Activated CD8-positive, alpha-beta memory T cell treated with anti-CD3 and anti-CD28 coated beads, Interleukin-2, amount 50 U/mL, for 1 hour (primary cell): Measurements from ENCODE around the gene BLACAT1.
"Not testable (repeated sequence)": the region's sequence is repeated elsewhere in the genome, so short reads cannot be mapped to it uniquely, and the experiment has no call there.

Experiments used
- DNase-seq: peaks from one replicate; pipeline ENCODE4 v3.0.0-alpha.2; 2020; ENCODE audit errors: extremely low read depth

Gene BLACAT1

DNA sequence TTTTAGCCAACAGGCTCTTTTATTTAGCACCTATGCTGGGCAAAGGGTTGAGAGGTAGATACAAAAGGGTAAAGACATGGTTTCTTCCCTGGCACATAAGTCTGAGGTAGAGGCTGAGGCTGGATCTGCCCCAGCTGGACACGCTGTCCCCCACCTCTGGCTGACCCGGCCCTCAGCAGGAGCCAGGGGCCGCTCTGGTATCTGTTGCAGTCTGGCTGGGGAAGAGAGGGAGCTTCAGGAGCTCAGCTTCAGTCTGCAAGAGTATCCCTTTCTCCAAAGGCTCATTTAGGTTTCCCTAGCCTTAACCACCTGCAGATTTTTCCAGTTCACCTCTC lies 14.2 kb downstream of the BLACAT1 start:
- no peak for DNase-seq

- DNase-seq, result no peak
Observed at GRCh38 chr1:205441318-205441633, 14.6 kb downstream of the BLACAT1 start.

- DNase-seq, result peak; percentile 57
Observed at GRCh38 chr1:205440476-205441317, 15.1 kb downstream of the BLACAT1 start.

DNA sequence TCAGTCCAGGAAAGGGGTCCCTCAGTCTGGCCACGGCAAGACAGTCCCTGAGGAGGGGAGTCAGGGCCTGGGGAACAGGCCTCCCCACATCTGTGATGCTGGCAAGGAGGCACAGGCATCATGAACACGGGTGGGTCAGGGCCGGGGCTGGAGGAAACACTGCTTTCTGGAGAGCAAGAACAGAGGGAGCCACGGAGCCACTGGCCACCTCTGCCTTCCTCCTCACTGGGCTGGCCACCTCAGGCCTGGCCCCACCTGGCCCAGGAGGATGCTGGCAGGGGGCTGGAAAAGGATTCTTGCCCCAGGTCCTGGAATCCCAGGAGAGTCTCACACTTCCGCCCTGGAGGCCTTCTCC lies 15.7 kb downstream of the BLACAT1 start:
- DNase-seq, result no peak

- DNase-seq, result no peak
Observed at GRCh38 chr1:205438213-205439158, 17.4 kb downstream of the BLACAT1 start.

- no peak for DNase-seq
Observed at GRCh38 chr1:205437570-205437969, 18.3 kb downstream of the BLACAT1 start.

- no peak for DNase-seq
Observed at GRCh38 chr1:205436776-205437410, 19.0 kb downstream of the BLACAT1 start.

- DNase-seq, result no peak
Observed at GRCh38 chr1:205435578-205436573, 20.0 kb downstream of the BLACAT1 start.

DNA sequence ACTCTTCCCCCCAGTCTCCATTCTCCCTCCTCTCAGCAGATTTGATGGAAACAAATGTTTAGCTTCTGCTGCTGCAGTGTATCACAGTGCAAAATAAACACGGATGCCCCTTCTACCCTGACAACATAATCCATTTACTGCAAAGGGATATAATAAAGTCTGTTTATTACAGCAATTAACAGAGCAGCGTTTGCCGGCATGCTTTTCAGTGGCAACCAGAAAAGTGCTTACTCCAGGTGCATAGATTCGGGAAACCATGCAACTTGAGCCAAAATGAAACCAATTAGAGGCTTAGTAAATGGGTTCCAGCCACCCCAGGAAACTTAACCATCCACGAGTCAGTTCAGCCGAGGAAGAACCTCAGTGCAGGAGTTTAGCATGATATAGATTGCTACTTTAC lies 21.1 kb downstream of the BLACAT1 start:
- DNase-seq, result no peak

DNA sequence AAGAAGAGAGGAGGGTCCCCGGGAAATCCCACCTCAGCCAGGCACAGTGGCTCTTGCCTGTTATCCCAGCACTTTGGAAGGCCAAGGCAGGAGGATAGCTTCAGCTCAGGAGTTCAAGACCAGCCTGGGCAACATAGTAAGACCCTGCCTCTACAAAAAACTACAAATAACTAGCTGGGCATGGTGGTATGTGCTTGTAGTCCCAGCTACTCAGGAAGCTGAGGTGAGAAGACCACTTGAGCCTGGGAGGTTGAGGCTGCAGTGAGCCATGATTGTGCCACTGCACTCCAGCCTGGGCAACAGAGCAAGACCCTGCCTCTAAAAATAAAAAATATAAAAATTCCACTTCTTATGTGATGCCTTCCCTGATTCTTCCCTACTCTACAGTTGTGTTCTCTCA lies 23.2 kb downstream of the BLACAT1 start:
- not testable (repeated sequence) for DNase-seq

GRCh38 chr1:205432116-205432515 lies 23.7 kb downstream of the BLACAT1 start:
- DNase-seq, result no peak

GRCh38 chr1:205430696-205431305 lies 25.0 kb downstream of the BLACAT1 start:
- no peak for DNase-seq

GRCh38 chr1:205429762-205430695 lies 25.8 kb downstream of the BLACAT1 start:
- DNase-seq, result no peak

- DNase-seq, result no peak
Observed at GRCh38 chr1:205424901-205425600, 30.8 kb downstream of the BLACAT1 start.

DNA sequence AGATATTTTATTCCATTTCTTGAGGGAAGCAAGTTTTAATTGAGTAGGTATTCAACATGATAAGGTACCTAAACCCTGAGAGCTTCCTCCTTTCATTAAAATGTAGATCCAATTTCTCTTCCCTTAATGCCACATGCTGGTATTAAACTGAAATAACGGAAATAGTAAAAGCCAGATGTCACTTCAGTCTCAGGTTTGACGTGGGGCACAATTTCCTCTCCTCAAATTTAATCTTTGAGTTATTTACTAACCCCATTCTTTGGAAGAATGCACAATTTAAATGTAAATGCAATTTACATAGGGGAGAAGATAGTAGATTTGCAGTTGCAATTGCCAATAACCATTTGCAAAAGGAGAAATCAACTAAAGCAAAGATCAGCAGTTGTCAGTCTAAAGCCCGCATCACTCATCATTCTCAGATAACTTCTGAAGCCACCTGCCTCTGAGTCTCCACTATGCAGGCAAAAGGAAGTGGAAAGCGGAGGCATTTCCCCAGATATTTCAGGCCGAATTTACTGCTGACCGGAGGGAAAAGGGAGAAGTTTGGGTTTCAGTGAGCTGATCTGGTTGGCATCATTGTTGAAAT lies 31.9 kb downstream of the BLACAT1 start:
- DNase-seq, result no peak

- no peak for DNase-seq
Observed at GRCh38 chr1:205422993-205423642, 32.7 kb downstream of the BLACAT1 start.

GRCh38 chr1:205421798-205422197 lies 34.0 kb downstream of the BLACAT1 start, which contains the start of gene LEMD1:
TSS of gene LEMD1 (minus strand) at chr1:205422056. CDS start at chr1:205420536, 1,520 bp downstream.
- DNase-seq, result no peak

DNA sequence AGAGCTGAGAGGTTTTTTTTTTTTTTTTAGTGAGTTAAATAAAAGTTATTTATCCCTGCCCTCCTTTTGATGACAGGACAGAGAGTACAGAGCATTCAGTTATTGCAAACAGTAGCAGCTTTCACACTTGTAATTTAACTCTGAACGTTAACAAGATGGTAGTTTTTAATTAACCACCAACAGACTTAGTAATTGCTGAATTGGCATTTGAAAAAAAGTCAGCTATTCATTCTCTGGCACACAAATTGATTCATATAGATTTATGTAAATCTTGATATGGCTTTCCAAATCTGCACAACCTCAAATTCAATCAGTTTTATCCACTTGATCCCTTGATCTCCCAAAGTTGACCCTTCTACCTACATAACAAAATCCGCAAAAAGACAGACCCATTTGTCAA lies 34.9 kb downstream of the BLACAT1 start:
- DNase-seq, result no peak
